Endothelial cell of umbilical vein (primary cell): ENCODE measurements around the gene ASIC5. TPM values are rescaled to one million over a fixed set of nuclear protein-coding genes. Genes with fewer than 3 reads are reported as not detected.

ENCODE experiments used
- BruUV-seq: library from RNA; stranded (reverse); fragments of 400-500 nt; replicated peaks from 2 replicates; lab custom pipeline; 2021; lab: Mats Ljungman, UMichigan
- CTCF ChIA-PET: fragments of 300-600, 350-600 bp; sonication (Branson Sonifier 250); formaldehyde crosslinking; loops from one replicate; lab custom pipeline; 2021; ENCODE audit warnings: antibody characterized with exemption, inconsistent platforms; lab: Charles Lee
- POLR2A ChIA-PET: fragments of 300-600, 350-600 bp; sonication (Branson Sonifier 250); formaldehyde crosslinking; loops from one replicate; lab custom pipeline; 2021; ENCODE audit warnings: antibody characterized with exemption, inconsistent platforms; lab: Charles Lee
- DNase-seq: peaks from one replicate; pipeline ENCODE4 v3.0.0-alpha.2; 2011; ENCODE audit warnings: low read depth, low spot score
- FAIRE-seq: peaks from 2 replicates; lab custom pipeline; 2011; peaks lifted over from hg19 to GRCh38; lab: Jason Lieb, UNC
- H2AFZ ChIP-seq: 2 replicates; pipeline ENCODE4 v1.6.0; 2012; ENCODE audit warnings: low read depth, low read length, control low read depth, inconsistent platforms
- H3K27ac ChIP-seq: 2 replicates; pipeline ENCODE4 v1.5.1; 2011; ENCODE audit warnings: low read depth, mild to moderate bottlenecking, control low read depth, low read length, moderate library complexity; ENCODE audit not compliant: insufficient read depth
- H3K27me3 ChIP-seq, 2 experiments: 2 replicates each; pipeline versions ENCODE4 v1.6.0 to v1.6.1; 2011; ENCODE audit warnings: low read length in 2 of 2, mixed read lengths in 1 of 2; ENCODE audit not compliant: control insufficient read depth in 2 of 2, insufficient read depth in 2 of 2
- H3K36me3 ChIP-seq, 2 experiments: 2 replicates in 1 of 2; 3 replicates in 1 of 2; pipeline ENCODE4 v1.5.1; 2011; ENCODE audit warnings: low read length in 2 of 2, mild to moderate bottlenecking in 1 of 2, moderate library complexity in 1 of 2; ENCODE audit not compliant: control insufficient read depth in 2 of 2, insufficient read depth in 2 of 2; ENCODE audit errors: extremely low read depth in 1 of 2
- H3K4me1 ChIP-seq: 3 replicates; pipeline ENCODE4 v1.5.1; 2011; ENCODE audit warnings: mild to moderate bottlenecking, low read length; ENCODE audit not compliant: control insufficient read depth, insufficient read depth; ENCODE audit errors: extremely low read depth
- H3K4me2 ChIP-seq: 2 replicates; pipeline ENCODE4 v1.6.1; 2011; ENCODE audit warnings: low read length, control low read depth, mixed read lengths; ENCODE audit not compliant: insufficient read depth
- H3K4me3 ChIP-seq, 3 experiments: fragments of 200-600 bp in 1 of 3; sonication (generic), shearing (Covaris generic) in 1 of 3; replicated peaks in 1 of 3; 2 replicates each; pipeline ENCODE4 v1.5.1; 2011 to 2016; ENCODE audit warnings: control low read depth in 3 of 3, low read length in 3 of 3, mild to moderate bottlenecking in 2 of 3, inconsistent platforms in 1 of 3, low read depth in 1 of 3, moderate library complexity in 1 of 3; ENCODE audit not compliant: insufficient read depth in 1 of 3
- H3K79me2 ChIP-seq: 2 replicates; pipeline ENCODE4 v1.6.0; 2012; ENCODE audit warnings: low read length, inconsistent platforms; ENCODE audit not compliant: control insufficient read depth, insufficient read depth
- H3K9ac ChIP-seq: replicated peaks from 2 replicates; pipeline ENCODE3; 2011; ENCODE audit warnings: low read length, control low read depth; ENCODE audit not compliant: insufficient read depth; ENCODE audit errors: extremely low read depth
- H3K9me1 ChIP-seq: replicated peaks from 3 replicates; pipeline ENCODE4 v1.6.0; 2011; ENCODE audit warnings: mild to moderate bottlenecking, low read length; ENCODE audit not compliant: control insufficient read depth, insufficient read depth; ENCODE audit errors: extremely low read depth
- H3K9me3 ChIP-seq: replicated peaks from 2 replicates; pipeline ENCODE4 v1.5.1; 2012; ENCODE audit warnings: low read length, inconsistent platforms; ENCODE audit not compliant: control insufficient read depth, insufficient read depth
- H4K20me1 ChIP-seq: replicated peaks from 2 replicates; pipeline ENCODE3; 2011; ENCODE audit warnings: mild to moderate bottlenecking, low read length; ENCODE audit not compliant: control insufficient read depth, insufficient read depth; ENCODE audit errors: extremely low read depth
- CTCF ChIP-seq, 2 donors: IDR thresholded peaks; 1 replicate in 1 of 2; 2 replicates in 1 of 2; pipeline ENCODE4 v1.5.1; 2011; ENCODE audit warnings: low read length in 2 of 2, mild to moderate bottlenecking in 2 of 2, moderate library complexity in 2 of 2, control low read depth in 1 of 2, inconsistent platforms in 1 of 2, low read depth in 1 of 2; ENCODE audit not compliant: insufficient read depth in 1 of 2; ENCODE audit errors: extremely low read depth in 1 of 2
- EZH2 ChIP-seq: IDR thresholded peaks from 2 replicates; pipeline ENCODE4 v1.6.1; 2012; ENCODE audit warnings: borderline replicate concordance, low read depth, mild to moderate bottlenecking, moderate library complexity, low read length, inconsistent platforms; ENCODE audit not compliant: severe bottlenecking
- FOS ChIP-seq: IDR thresholded peaks from 2 replicates; pipeline ENCODE4 v1.6.1; 2011; ENCODE audit warnings: mild to moderate bottlenecking, low read length, moderate library complexity, borderline replicate concordance; ENCODE audit not compliant: insufficient read depth
- GATA2 ChIP-seq: IDR thresholded peaks from 2 replicates; pipeline ENCODE4 v1.7.0; 2011; ENCODE audit warnings: low read depth, mild to moderate bottlenecking, moderate library complexity, mixed read lengths, low read length; ENCODE audit not compliant: insufficient read length, insufficient read depth
- JUN ChIP-seq: IDR thresholded peaks from 2 replicates; pipeline ENCODE4 v1.6.1; 2011; ENCODE audit warnings: borderline replicate concordance, low read depth; ENCODE audit not compliant: insufficient read length, insufficient read depth
- MAX ChIP-seq: IDR thresholded peaks from 2 replicates; pipeline ENCODE4 v1.6.1; 2011; ENCODE audit not compliant: insufficient read depth, insufficient read length
- MYC ChIP-seq: IDR thresholded peaks from one replicate; pipeline ENCODE4 v1.6.1; 2011; ENCODE audit warnings: mild to moderate bottlenecking, low read depth, low read length
- POLR2A ChIP-seq: IDR thresholded peaks from 2 replicates; pipeline ENCODE4 v1.6.1; 2012; ENCODE audit warnings: low read depth, mild to moderate bottlenecking, control low read depth, low read length
- POLR2AphosphoS5 ChIP-seq: IDR thresholded peaks from 2 replicates; pipeline ENCODE4 v1.6.1; 2012; ENCODE audit warnings: low read depth, mild to moderate bottlenecking, control low read depth, low read length, moderate library complexity; ENCODE audit not compliant: insufficient read depth
- dilution Hi-C: fragments of 300-500 bp; cut with MboI; formaldehyde crosslinking; loops from one replicate; pipeline ENCODE4 v1.15.0; 2019; ENCODE audit warnings: low sequenced_read_pairs; ENCODE audit not compliant: extremely low pct_ligation_motif_present
- intact Hi-C: fragments of 100-400 bp; cut with micrococcal nuclease; formaldehyde crosslinking; loops from one replicate; pipeline ENCODE4 v1.10.0; 2022
- polyA plus RNA-seq, 4 experiments: library from polyadenylated mRNA; depleted of rRNA in 3 of 4; stranded (reverse) in 3 of 4; unstranded in 1 of 4; fragments of >200 nt; gene quantifications; 2 replicates each; pipeline versions ENCODE4 v1.2.1 to v1.2.3, GENCODE V29; 2011 to 2012; ENCODE audit warnings: missing spikeins in 1 of 4
- total RNA-seq: library from RNA; stranded (reverse); gene quantifications from 2 replicates; pipeline ENCODE4 v1.2.3, GENCODE V29; 2021

ASIC5 gene
- total and polyA plus RNA-seq, 2 donors (not counting 3 experiments of a cell fraction or from before 2014, with no cell fraction given), result not detected

- H3K27me3 ChIP-seq, result no peaks in the 10 kb centered on the region
- no peak overlapping the region for H3K9ac ChIP-seq
- dilution Hi-C loops (no loop called here), intact Hi-C loops (no loop called here)
- H3K9me3 ChIP-seq, result no peaks in the 10 kb centered on the region
- peaks cover under 1% of the 10 kb centered on the region for H3K4me1 ChIP-seq
- no TSS peak for BruUV-seq
- H3K4me3 ChIP-seq, result no peak overlapping the region
- H3K9me1 ChIP-seq, result no peaks in the 10 kb centered on the region
- TF ChIP-seq JUN (no peak), MYC (no peak), GATA2 (no peak), FOS (no peak), MAX (no peak), CTCF (IDR thresholded peaks at IDR 0.05; ENCODE audit: extremely low read depth in 1 of 2, insufficient read depth in 1 of 2, low read depth in 1 of 2, low read length in 2 of 2) (no peak), POLR2A (no peak), EZH2 (no peak), POLR2AphosphoS5 (no peak)
- no peak overlapping the region for H2AFZ ChIP-seq
- no peak for FAIRE-seq
- DNase-seq, result no peak
- no peaks in the 10 kb centered on the region for H3K36me3 ChIP-seq
- no peak overlapping the region for H3K4me2 ChIP-seq
- no peaks in the 10 kb centered on the region for H4K20me1 ChIP-seq
- H3K79me2 ChIP-seq, result no peaks in the 10 kb centered on the region
- no peak overlapping the region for H3K27ac ChIP-seq
- ChIA-PET POLR2A (no interaction called here), CTCF (interaction anchor here (1.6 kb wide), 1 partner anchor 153 kb away, joined by 4 read pairs; no protein-coding TSS in a partner anchor)
Observed at GRCh38 chr4:155799794-155800123, 66.3 kb downstream of the ASIC5 start.
